GM12874 (cell line): ENCODE results near the gene R3HCC1L.

Source experiments
- CTCF ChIP-seq: IDR thresholded peaks from 2 replicates; pipeline ENCODE4 v1.5.1; 2011; ENCODE audit warnings: low read depth, mild to moderate bottlenecking, control low read depth, low read length, moderate library complexity; ENCODE audit not compliant: insufficient read depth

The R3HCC1L gene

DNA sequence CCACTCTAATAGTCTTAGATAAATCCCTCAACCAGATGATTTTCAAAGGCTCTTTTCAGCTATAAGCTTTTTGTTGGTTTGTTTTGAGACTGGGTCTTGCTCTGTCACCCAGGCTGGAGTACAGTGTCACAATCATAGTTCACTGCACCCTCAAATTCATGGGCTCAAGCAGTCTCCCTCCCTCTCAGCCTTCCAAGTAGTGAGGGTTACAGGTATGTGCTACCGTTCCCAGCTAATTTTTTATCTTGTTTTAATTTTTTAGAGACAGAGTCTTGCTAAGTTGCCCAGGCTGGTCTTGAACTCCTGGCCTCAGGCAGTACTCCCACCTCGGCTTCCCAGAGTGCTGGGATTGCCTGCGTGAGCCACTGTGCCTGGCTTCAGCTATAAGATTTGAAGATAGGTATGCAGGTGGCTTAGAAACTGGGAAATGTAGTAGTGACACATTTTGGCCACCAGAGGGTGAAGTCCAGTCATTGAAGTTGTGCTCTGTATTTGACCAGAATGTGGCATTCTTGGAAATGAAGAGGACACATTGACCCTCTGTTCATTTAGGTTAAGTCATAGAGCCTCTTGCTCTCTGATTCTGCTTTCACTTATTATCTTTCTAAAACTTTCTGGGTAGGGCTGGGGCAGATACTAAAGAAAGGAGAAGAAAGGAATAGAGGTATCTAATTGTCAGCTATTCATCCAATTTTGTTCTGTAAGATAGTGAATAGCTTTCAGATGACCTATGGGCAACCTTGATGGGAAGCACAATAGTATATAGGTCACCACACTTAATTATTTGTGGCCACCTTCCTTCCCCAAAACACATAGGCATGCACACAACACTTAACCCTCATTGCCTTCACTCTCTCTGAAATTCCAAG lies 36.0 kb downstream of the R3HCC1L start:
- TF ChIP-seq CTCF = peak; percentile 73

DNA sequence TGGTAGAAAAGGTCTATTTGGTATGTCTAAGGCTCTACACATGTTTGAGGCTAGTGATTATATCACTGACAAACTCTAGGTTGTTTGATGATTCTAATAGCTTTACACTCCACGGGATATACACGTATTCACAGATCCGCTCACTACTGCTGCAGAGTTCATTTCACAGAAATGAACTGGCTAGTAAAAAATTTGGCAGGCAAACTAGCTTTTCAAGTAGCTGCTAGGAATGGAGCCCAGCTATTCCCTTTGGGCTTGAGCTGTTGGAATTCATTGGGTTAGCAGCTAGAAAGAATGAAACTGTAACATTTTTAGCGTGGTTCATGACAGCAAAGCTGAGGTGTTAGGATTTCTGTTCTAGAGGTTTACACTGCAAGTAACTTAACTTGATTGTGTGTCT lies 37.6 kb downstream of the R3HCC1L start:
- no peak for TF ChIP-seq CTCF

- TF ChIP-seq CTCF = no peak
Measured at GRCh38 chr10:98172495-98172894, 38.0 kb downstream of the R3HCC1L start.

GRCh38 chr10:98173260-98173659 lies 38.8 kb downstream of the R3HCC1L start:
- TF ChIP-seq CTCF = no peak

DNA sequence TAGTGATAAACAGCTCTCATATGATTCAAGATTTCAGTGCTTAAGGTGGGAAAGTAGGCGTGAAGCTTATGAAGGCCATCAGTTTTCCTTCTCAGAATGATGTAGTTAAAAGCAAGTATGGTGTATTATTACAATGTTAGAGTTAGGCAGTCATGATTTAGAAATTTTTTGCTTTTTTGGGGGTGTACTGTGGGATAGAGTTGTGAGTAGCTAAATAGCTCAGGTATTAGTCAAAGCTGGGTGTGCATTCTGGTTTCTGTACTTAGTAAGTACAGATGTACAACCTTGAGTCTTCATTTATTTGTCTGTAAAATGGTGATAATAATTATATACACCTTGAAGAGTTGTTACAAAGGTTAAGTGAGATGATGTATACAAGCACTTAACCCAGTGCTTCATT lies 52.2 kb downstream of the R3HCC1L start:
- TF ChIP-seq CTCF = no peak

GRCh38 chr10:98193037-98193436 lies 58.6 kb downstream of the R3HCC1L start:
- TF ChIP-seq CTCF = no peak

DNA sequence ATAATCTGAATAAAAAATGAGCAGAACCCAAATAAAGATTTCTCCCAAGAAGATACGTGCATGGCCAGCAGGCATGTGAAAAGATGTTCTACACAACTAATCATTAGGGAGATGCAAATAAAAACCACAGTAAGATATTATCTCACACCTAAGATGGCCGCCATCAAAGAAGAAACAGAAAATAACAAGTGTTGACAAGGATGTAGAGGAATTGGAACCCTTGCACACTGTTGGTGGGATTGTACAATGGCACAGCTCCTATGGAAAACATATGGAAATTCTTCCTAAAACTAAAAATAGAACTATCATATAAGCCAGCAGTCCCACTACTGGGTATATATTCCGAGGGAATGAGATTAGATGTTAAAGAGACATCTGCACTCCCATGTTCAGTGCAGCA lies 60.2 kb downstream of the R3HCC1L start:
- TF ChIP-seq CTCF = no peak
